CD4-positive, alpha-beta T cell (primary cell): Measurements from ENCODE around the gene MSI2. TPM values are rescaled to one million over a fixed set of nuclear protein-coding genes. Genes with fewer than 3 reads are reported as not detected.

ENCODE experiments used
- ATAC-seq: fragments of 200-7000 bp; cut with Tn5 transposase; one replicate; pipeline ENCODE4 v1.10.0; 2022; ENCODE audit warnings: mild to moderate bottlenecking; ENCODE audit not compliant: poor library complexity
- CTCF ChIA-PET: fragments of 350-600 bp; sonication (Branson Sonifier 250); formaldehyde crosslinking; loops from one replicate; lab custom pipeline; 2021; ENCODE audit warnings: antibody characterized with exemption, inconsistent platforms; lab: Charles Lee
- POLR2A ChIA-PET: fragments of 350-600 bp; sonication (Branson Sonifier 250); formaldehyde crosslinking; loops from one replicate; lab custom pipeline; 2021; ENCODE audit warnings: antibody characterized with exemption, inconsistent platforms; lab: Charles Lee
- DNase-seq, 14 experiments: peaks; one replicate each; pipeline ENCODE4 v3.0.0-alpha.2; 2013 to 2020; ENCODE audit warnings: mixed read lengths in 2 of 14
- H3K27ac ChIP-seq, 2 donors: one replicate each; pipeline versions ENCODE4 v1.5.1 to v1.7.0; 2013; ENCODE audit warnings: low read length in 2 of 2, low read depth in 1 of 2, mild to moderate bottlenecking in 1 of 2
- H3K27me3 ChIP-seq, 2 experiments: 1 replicate in 1 of 2; 2 replicates in 1 of 2; pipeline versions ENCODE4 v1.6.1 to v1.7.0; 2013; ENCODE audit warnings: low read length in 2 of 2, control low read depth in 1 of 2, mild to moderate bottlenecking in 1 of 2, moderate library complexity in 1 of 2; ENCODE audit not compliant: insufficient read depth in 2 of 2, control insufficient read depth in 1 of 2
- H3K36me3 ChIP-seq: one replicate; pipeline ENCODE4 v1.6.1; 2013; ENCODE audit warnings: low read length, control low read depth; ENCODE audit not compliant: insufficient read depth
- H3K4me1 ChIP-seq: one replicate; pipeline ENCODE4 v1.6.1; 2013; ENCODE audit warnings: low read length, control low read depth; ENCODE audit not compliant: insufficient read depth
- H3K4me3 ChIP-seq: one replicate; pipeline ENCODE4 v1.5.1; 2013; ENCODE audit warnings: mild to moderate bottlenecking, low read length, moderate library complexity
- H3K9me3 ChIP-seq, 2 experiments: 1 replicate in 1 of 2; 2 replicates in 1 of 2; pipeline versions ENCODE4 v1.6.1 to v1.7.0; 2013; ENCODE audit warnings: low read length in 2 of 2, mild to moderate bottlenecking in 2 of 2, control low read depth in 1 of 2, moderate library complexity in 1 of 2; ENCODE audit not compliant: control insufficient read depth in 1 of 2, insufficient read depth in 1 of 2
- H3K27ac Mint-ChIP-seq: one replicate; pipeline ENCODE4 v1.8.0; 2020; ENCODE audit warnings: mixed read lengths
- H3K27me3 Mint-ChIP-seq: one replicate; pipeline ENCODE4 v1.8.0; 2021; ENCODE audit warnings: mixed read lengths
- H3K36me3 Mint-ChIP-seq: one replicate; pipeline ENCODE4 v1.8.0; 2021; ENCODE audit warnings: low read depth, mixed read lengths
- H3K4me1 Mint-ChIP-seq: one replicate; pipeline ENCODE4 v1.8.0; 2021; ENCODE audit warnings: low read depth, mixed read lengths
- H3K4me3 Mint-ChIP-seq: one replicate; pipeline ENCODE4 v1.8.0; 2020; ENCODE audit warnings: mild to moderate bottlenecking, mixed read lengths
- H3K9me3 Mint-ChIP-seq: one replicate; pipeline ENCODE4 v1.8.0; 2020; ENCODE audit warnings: mixed read lengths
- intact Hi-C, 2 experiments: fragments of 100-400 bp; cut with DNase I in 1 of 2; cut with micrococcal nuclease in 1 of 2; formaldehyde crosslinking; loops; one replicate each; pipeline versions ENCODE4 v1.15.1 to v1.9.0; 2023 to 2025; cut with DNase I, micrococcal nuclease
- total RNA-seq, 174 experiments: library from RNA in 2 of 174; stranded (reverse) in 2 of 174; gene quantifications; one replicate each; pipeline ENCODE4 v1.2.3 and lab custom pipeline; 2021 to 2026
- TF ChIP-seq, protein P1 (sequence below): fragments of 200-600 bp; IDR thresholded peaks from one replicate; pipeline ENCODE4 v1.8.0; 2022; ENCODE audit warnings: antibody characterized with exemption, mild to moderate bottlenecking

MSI2 gene
- total RNA-seq, 2 experiments from 2014 or later = 129 to 132 TPM

DNA sequence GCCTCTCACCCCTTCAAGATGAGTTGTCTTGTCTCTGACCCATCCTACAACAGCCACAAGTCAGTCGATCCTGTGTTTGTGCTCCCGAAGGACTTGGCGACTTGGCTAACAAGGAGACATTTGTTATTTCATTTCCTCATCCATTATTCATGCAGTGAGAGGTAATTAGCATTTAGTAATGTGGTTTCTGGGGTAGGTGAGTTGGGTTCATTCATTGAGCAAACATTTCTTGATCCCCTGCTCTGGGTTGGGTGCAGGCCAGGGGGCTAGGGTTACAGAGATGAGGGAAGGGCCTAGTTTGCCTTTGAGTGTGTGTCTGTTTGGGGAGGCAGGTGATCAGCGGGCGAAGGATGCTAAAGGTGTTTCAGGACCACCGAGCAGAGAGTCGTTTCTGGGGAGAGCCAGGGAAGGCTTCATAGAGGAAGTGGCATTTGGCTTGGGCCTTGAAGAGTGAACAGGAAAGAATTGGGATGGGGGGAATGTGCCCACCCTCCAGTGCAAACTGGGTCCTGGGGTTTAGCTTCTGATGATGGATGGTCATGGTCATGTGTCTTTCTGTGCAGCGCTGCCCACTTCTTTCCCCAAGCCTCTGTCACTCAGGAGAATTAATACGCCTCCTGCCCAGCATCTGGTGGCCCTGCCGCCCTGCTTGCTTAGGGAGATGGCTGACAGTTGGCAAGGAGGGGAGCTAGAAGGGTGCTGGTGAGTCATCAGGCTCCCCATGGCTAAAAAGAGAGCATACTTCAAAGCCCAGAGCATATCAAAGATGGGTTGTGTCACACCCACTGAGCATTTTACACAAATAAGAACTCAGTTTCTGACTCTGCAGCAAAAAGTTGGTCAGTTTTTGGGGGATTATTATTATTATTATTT, 38.5 kb downstream of the MSI2 start:
- Histone ChIP-seq H3K4me3 (no peak overlapping the region), H3K9me3 (no peaks in the 10 kb centered on the region), H3K27ac (no peak overlapping the region), H3K36me3 (peaks cover 26% of the 10 kb centered on the region), H3K27me3 (no peaks in the 10 kb centered on the region), H3K4me1 (peaks cover 7% of the 10 kb centered on the region)
- peak; percentile 90 for ATAC-seq
- H3K36me3 Mint-ChIP-seq = peaks cover 75% of the 10 kb centered on the region
- peaks cover 59% of the 10 kb centered on the region for H3K4me1 Mint-ChIP-seq
- POLR2A ChIA-PET = interaction anchor here (0.8 kb wide), 1 partner anchor 10 kb away, joined by 3 read pairs; no protein-coding TSS in a partner anchor
- TF ChIP-seq, protein P1, sequence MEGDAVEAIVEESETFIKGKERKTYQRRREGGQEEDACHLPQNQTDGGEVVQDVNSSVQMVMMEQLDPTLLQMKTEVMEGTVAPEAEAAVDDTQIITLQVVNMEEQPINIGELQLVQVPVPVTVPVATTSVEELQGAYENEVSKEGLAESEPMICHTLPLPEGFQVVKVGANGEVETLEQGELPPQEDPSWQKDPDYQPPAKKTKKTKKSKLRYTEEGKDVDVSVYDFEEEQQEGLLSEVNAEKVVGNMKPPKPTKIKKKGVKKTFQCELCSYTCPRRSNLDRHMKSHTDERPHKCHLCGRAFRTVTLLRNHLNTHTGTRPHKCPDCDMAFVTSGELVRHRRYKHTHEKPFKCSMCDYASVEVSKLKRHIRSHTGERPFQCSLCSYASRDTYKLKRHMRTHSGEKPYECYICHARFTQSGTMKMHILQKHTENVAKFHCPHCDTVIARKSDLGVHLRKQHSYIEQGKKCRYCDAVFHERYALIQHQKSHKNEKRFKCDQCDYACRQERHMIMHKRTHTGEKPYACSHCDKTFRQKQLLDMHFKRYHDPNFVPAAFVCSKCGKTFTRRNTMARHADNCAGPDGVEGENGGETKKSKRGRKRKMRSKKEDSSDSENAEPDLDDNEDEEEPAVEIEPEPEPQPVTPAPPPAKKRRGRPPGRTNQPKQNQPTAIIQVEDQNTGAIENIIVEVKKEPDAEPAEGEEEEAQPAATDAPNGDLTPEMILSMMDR = no peak
- DNase-seq = peak in 13 of 14 experiments; percentile 10 to 66 (median 41)
- peak overlapping the region; percentile 5 for H3K27ac Mint-ChIP-seq
- CTCF ChIA-PET = interaction anchor here (4.2 kb wide), 1 partner anchor 52 kb away, joined by 12 read pairs; no protein-coding TSS in a partner anchor
- H3K9me3 Mint-ChIP-seq = no peaks in the 10 kb centered on the region
- no peak overlapping the region for H3K4me3 Mint-ChIP-seq
- no peaks in the 10 kb centered on the region for H3K27me3 Mint-ChIP-seq
- intact Hi-C loops = loop anchor here in 1 of 2 experiments (5.0 kb wide), 1 partner anchor 38 kb away; the partner anchor contains the start of gene MSI2

DNA sequence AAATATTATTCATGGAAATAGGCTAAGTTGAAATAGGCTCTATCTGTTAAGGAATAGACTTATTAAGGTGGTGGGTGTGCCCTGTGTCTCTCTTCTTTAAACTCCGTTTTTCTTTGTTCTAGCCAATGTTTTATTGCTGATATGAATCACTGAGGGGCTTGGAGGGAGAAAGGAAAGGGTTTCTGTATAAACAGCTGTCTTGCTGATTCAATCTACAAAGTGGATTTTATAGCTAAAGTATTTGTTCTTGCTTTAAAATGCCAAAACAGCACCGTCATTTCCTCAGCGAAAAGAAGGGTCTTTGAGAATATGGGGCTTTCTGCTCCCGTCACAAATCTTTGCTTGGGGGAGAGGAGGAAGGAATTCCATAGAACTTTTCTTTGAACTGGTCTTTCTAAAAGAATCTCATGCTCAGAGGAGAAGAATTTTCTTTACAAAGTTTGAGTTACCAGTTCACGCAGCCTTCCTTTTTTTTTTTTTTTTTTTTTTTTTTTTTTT, 39.3 kb downstream of the MSI2 start:
- Mint-ChIP-seq H3K4me3 (no peak overlapping the region), H3K4me1 (peaks cover 57% of the 10 kb centered on the region), H3K27me3 (no peaks in the 10 kb centered on the region), H3K9me3 (no peaks in the 10 kb centered on the region), H3K27ac (no peak overlapping the region), H3K36me3 (peaks cover 81% of the 10 kb centered on the region)
- H3K4me1 ChIP-seq = peaks cover 7% of the 10 kb centered on the region
- H3K27me3 ChIP-seq = no peaks in the 10 kb centered on the region
- H3K27ac ChIP-seq = no peak overlapping the region
- ATAC-seq (peak; percentile 32), DNase-seq (no peak)
- TF ChIP-seq, protein P1 = no peak
- intact Hi-C loops = loop anchor here in 1 of 2 experiments (5.0 kb wide), 1 partner anchor 38 kb away; the partner anchor contains the start of gene MSI2
- peaks cover 30% of the 10 kb centered on the region for H3K36me3 ChIP-seq
- ChIA-PET POLR2A (no interaction called here), CTCF (interaction anchor here (4.2 kb wide), 1 partner anchor 52 kb away, joined by 12 read pairs; no protein-coding TSS in a partner anchor)
- no peaks in the 10 kb centered on the region for H3K9me3 ChIP-seq
- H3K4me3 ChIP-seq = no peak overlapping the region

DNA sequence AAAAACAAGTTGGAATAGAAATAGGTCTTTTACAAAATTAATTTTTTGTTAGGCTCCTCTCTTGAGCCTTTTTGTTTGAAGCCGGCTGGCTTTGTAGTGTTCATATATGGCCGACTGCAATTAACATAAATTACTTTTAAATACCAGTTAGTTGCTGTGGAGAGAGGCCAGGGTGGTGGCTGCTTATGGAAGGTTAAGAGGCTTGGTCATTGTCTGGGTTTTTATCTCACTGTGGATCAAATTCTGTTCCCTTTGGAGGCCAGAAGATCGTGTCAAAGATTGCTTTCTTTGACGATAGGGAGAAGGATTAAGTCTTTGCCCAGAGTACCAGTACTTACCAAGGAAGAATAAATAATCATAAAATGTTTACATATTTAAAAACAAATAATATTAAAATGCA, 39.9 kb downstream of the MSI2 start:
- no peaks in the 10 kb centered on the region for H3K27me3 ChIP-seq
- peaks cover 7% of the 10 kb centered on the region for H3K4me1 ChIP-seq
- Mint-ChIP-seq H3K9me3 (no peaks in the 10 kb centered on the region), H3K4me1 (peaks cover 51% of the 10 kb centered on the region), H3K27me3 (no peaks in the 10 kb centered on the region), H3K36me3 (peaks cover 81% of the 10 kb centered on the region), H3K4me3 (no peak overlapping the region), H3K27ac (no peak overlapping the region)
- POLR2A ChIA-PET = no interaction called here
- TF ChIP-seq, protein P1 = no peak
- H3K27ac ChIP-seq = no peak overlapping the region
- CTCF ChIA-PET = interaction anchor here (4.2 kb wide), 1 partner anchor 53 kb away, joined by 12 read pairs; no protein-coding TSS in a partner anchor
- H3K36me3 ChIP-seq = peaks cover 34% of the 10 kb centered on the region
- intact Hi-C loops = loop anchor here in 1 of 2 experiments (5.0 kb wide), 1 partner anchor 39 kb away; the partner anchor contains the start of gene MSI2
- H3K4me3 ChIP-seq = no peak overlapping the region
- ATAC-seq (no peak), DNase-seq (no peak)
- no peaks in the 10 kb centered on the region for H3K9me3 ChIP-seq
